GM12873 (cell line): Measurements from ENCODE around the gene NPS.

Source experiments
- CTCF ChIP-seq: IDR thresholded peaks from 2 replicates; pipeline ENCODE4 v1.5.1; 2012; ENCODE audit warnings: low read depth, mild to moderate bottlenecking, moderate library complexity, low read length, control low read depth; ENCODE audit not compliant: insufficient read depth; ENCODE audit errors: missing control alignments

Gene NPS

GRCh38 chr10:127535802-127536515, 13.2 kb upstream of the NPS start:
- no peak for TF ChIP-seq CTCF

GRCh38 chr10:127536972-127537760, 11.9 kb upstream of the NPS start:
- TF ChIP-seq CTCF, result no peak

GRCh38 chr10:127537924-127538323, 11.2 kb upstream of the NPS start:
- no peak for TF ChIP-seq CTCF

- no peak for TF ChIP-seq CTCF
Measured at GRCh38 chr10:127548022-127548421, 1.1 kb upstream of the NPS start.

GRCh38 chr10:127550861-127551260, 1.8 kb downstream of the NPS start:
- TF ChIP-seq CTCF, result no peak

GRCh38 chr10:127552446-127552845, 3.3 kb downstream of the NPS start:
- TF ChIP-seq CTCF, result no peak

- no peak for TF ChIP-seq CTCF
Measured at GRCh38 chr10:127553417-127553816, 4.3 kb downstream of the NPS start.
